Testis (tissue), 2 donors: ENCODE results near the gene RASA2.

Experiments
- CTCF ChIP-seq, 3 experiments: fragments of 450-650 bp in 2 of 3; fragments of 200-600 bp in 1 of 3; sonication (generic) in 1 of 3; IDR thresholded peaks; one replicate each; pipeline ENCODE4 v1.5.1; 2016 to 2019; ENCODE audit warnings: antibody characterized with exemption in 3 of 3, mild to moderate bottlenecking in 2 of 3, moderate library complexity in 1 of 3
- POLR2A ChIP-seq: fragments of 450-650 bp; IDR thresholded peaks from one replicate; pipeline ENCODE4 v1.6.1; 2017; ENCODE audit warnings: antibody characterized with exemption, mild to moderate bottlenecking, moderate library complexity

GRCh38 chr3:141602706-141603105 lies 115.9 kb downstream of the RASA2 start:
- TF ChIP-seq POLR2A (no peak), CTCF (IDR thresholded peaks at IDR 0.05) (no peak)
